ENCODE results near the gene SLC22A7. TPM values are rescaled to one million over a fixed set of nuclear protein-coding genes. Genes with fewer than 3 reads are reported as not detected.

The SLC22A7 gene
- total RNA-seq, 1 experiment from 2014 or later = not detected

GRCh38 chr6:43271944-43272343 is 26.1 kb upstream of the SLC22A7 start:
- H3K4me3 ChIP-seq = no peak overlapping the region
- H3K9me3 ChIP-seq (replicated peaks) = no peaks in the 10 kb centered on the region
- H3K27ac ChIP-seq = no peak overlapping the region
- H3K36me3 ChIP-seq = no peaks in the 10 kb centered on the region
- peaks cover 20% of the 10 kb centered on the region for H3K4me1 ChIP-seq (replicated peaks)
- H3K27me3 ChIP-seq (replicated peaks) = peaks cover 21% of the 10 kb centered on the region
- no peak for DNase-seq (ENCODE audit: low read depth in 1 of 2, low spot score in 2 of 2)

- Histone ChIP-seq H3K4me1 (replicated peaks) (peaks cover 29% of the 10 kb centered on the region), H3K9me3 (replicated peaks) (no peaks in the 10 kb centered on the region), H3K4me3 (no peak overlapping the region), H3K36me3 (no peaks in the 10 kb centered on the region), H3K27me3 (replicated peaks) (peaks cover 21% of the 10 kb centered on the region), H3K27ac (no peak overlapping the region)
- DNase-seq (ENCODE audit: low read depth in 1 of 2, low spot score in 2 of 2) = no peak
Measured at GRCh38 chr6:43273707-43274106, 24.4 kb upstream of the SLC22A7 start.

- Histone ChIP-seq H3K27ac (no peak overlapping the region), H3K4me3 (no peak overlapping the region), H3K4me1 (replicated peaks) (peaks cover 27% of the 10 kb centered on the region), H3K27me3 (replicated peaks) (peaks cover 21% of the 10 kb centered on the region), H3K9me3 (replicated peaks) (no peaks in the 10 kb centered on the region), H3K36me3 (no peaks in the 10 kb centered on the region)
- no peak for DNase-seq (ENCODE audit: low read depth in 1 of 2, low spot score in 2 of 2)
Measured at GRCh38 chr6:43274127-43274915, 23.7 kb upstream of the SLC22A7 start.

DNA sequence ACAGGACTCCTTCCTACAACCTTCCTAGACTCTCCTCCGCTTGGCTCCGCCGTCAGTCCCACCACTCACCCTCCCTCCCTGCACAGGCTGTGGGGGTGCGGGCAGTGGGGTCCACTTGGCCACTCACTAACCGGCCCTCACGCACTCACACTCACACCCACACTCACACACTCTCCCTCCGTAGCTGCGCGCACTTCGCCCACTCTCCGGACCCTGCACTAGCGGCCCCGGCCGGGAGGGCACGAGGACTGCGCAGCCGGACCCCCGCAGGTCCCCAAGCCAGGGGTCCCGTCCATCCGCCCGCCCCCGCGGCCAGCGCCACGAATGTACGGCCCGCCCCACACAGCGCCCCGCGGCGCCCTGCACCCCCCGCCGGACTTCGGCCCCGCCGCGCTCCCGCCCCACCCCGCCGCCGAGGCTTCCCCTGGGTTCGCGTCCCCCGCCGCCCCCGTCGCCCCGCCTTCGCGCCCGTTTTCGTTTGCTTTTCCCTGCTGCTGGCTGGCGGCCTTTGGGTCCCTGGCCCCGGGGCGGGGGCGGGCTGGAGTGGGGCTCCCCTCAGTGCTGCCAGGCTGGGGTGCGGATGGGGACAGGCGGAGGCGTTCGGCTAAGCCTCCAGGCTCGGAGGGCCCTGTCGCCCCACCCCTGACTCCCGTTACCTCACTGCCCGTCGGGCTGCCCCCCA is 23.0 kb upstream of the SLC22A7 start:
- Histone ChIP-seq H3K4me3 (no peak overlapping the region), H3K9me3 (replicated peaks) (no peaks in the 10 kb centered on the region), H3K4me1 (replicated peaks) (peaks cover 19% of the 10 kb centered on the region), H3K36me3 (no peaks in the 10 kb centered on the region), H3K27me3 (replicated peaks) (peaks cover 21% of the 10 kb centered on the region), H3K27ac (no peak overlapping the region)
- DNase-seq (ENCODE audit: low read depth in 1 of 2, low spot score in 2 of 2) = no peak

DNA sequence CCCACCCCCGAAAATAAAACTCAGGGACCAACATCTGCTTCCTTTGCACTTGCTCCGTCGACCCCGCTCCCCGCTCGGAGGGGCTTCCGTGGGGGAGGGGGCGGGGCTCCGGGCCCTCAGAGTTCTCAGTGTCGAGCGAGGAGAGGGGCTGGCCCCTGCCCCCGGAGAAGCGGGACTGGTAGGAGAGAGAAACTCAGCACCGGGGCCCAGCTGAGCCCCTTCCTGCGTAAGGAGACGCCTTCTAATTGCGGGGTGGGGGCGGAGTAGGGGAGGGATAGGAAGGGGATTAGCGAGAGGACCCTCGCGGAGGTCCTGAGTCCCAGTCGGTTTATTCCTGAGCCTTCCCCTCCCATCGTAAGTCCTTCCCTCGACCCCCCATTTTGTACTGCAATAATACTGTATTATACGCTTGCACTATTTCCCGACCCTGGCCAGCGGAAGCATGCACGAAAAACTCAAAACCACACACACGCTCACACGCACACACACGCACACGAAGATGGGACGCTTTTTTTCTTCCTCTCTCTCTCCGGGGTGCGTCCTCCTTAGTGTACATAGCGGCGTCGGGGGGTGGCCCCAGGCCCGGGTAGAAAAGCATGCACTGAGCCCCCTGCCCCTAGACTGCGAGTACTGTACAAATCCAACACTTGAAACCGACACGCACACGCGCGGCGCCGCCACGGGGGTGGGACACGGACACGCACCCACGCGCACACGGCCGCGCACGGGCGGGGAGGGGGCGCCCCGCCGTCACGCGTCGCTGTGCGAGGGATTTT is 22.1 kb upstream of the SLC22A7 start:
- no peaks in the 10 kb centered on the region for H3K9me3 ChIP-seq (replicated peaks)
- H3K4me1 ChIP-seq (replicated peaks) = peaks cover 16% of the 10 kb centered on the region
- no peak overlapping the region for H3K27ac ChIP-seq
- H3K4me3 ChIP-seq = no peak overlapping the region
- H3K27me3 ChIP-seq (replicated peaks) = peaks cover 24% of the 10 kb centered on the region
- no peak for DNase-seq (ENCODE audit: low read depth in 1 of 2, low spot score in 2 of 2)
- no peaks in the 10 kb centered on the region for H3K36me3 ChIP-seq

GRCh38 chr6:43276577-43277305 is 21.3 kb upstream of the SLC22A7 start:
- Histone ChIP-seq H3K27ac (no peak overlapping the region), H3K9me3 (replicated peaks) (no peaks in the 10 kb centered on the region), H3K4me3 (no peak overlapping the region), H3K4me1 (replicated peaks) (peaks cover 16% of the 10 kb centered on the region), H3K36me3 (no peaks in the 10 kb centered on the region), H3K27me3 (replicated peaks) (peaks cover 24% of the 10 kb centered on the region)
- no peak for DNase-seq (ENCODE audit: low read depth in 1 of 2, low spot score in 2 of 2)

GRCh38 chr6:43277306-43277642 is 20.8 kb upstream of the SLC22A7 start:
- Histone ChIP-seq H3K27me3 (replicated peaks) (peaks cover 29% of the 10 kb centered on the region), H3K27ac (no peak overlapping the region), H3K36me3 (no peaks in the 10 kb centered on the region), H3K4me3 (no peak overlapping the region), H3K4me1 (replicated peaks) (peaks cover 16% of the 10 kb centered on the region), H3K9me3 (replicated peaks) (no peaks in the 10 kb centered on the region)
- no peak for DNase-seq (ENCODE audit: low read depth in 1 of 2, low spot score in 2 of 2)

- Histone ChIP-seq H3K27me3 (replicated peaks) (peaks cover 34% of the 10 kb centered on the region), H3K4me3 (no peak overlapping the region), H3K4me1 (replicated peaks) (peaks cover 16% of the 10 kb centered on the region), H3K36me3 (no peaks in the 10 kb centered on the region), H3K27ac (peak overlapping the region; percentile 55), H3K9me3 (replicated peaks) (no peaks in the 10 kb centered on the region)
- peak in 1 of 2 experiments; percentile 38 for DNase-seq (ENCODE audit: low read depth in 1 of 2, low spot score in 2 of 2)
Measured at GRCh38 chr6:43277643-43278523, 20.2 kb upstream of the SLC22A7 start.

GRCh38 chr6:43278524-43279078 is 19.5 kb upstream of the SLC22A7 start:
- DNase-seq (ENCODE audit: low read depth in 1 of 2, low spot score in 2 of 2) = peak in 1 of 2 experiments; percentile 48

DNA sequence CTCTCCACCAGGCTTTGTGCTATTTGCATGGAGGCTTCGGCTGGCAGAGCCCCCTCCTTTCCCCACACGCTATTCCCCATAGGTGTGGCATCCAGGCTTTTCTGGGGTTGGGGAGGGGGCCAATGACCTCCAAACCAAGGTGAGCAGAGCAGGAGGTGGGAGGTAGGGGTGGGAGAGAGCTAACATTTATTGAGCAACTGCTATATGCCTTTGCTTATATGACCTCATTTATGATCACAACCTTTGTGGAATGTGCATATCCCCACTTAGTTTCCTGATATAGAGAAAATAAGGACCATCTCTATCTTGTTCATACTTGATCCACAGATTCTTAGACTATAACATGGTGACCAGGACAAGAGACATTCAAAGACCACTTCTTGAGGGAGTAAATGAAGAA is 17.8 kb upstream of the SLC22A7 start:
- no peaks in the 10 kb centered on the region for H3K36me3 ChIP-seq
- peaks cover 16% of the 10 kb centered on the region for H3K4me1 ChIP-seq (replicated peaks)
- H3K27me3 ChIP-seq (replicated peaks) = peaks cover 32% of the 10 kb centered on the region
- no peak overlapping the region for H3K4me3 ChIP-seq
- no peak for DNase-seq (ENCODE audit: low read depth in 1 of 2, low spot score in 2 of 2)
- H3K27ac ChIP-seq = no peak overlapping the region
- no peaks in the 10 kb centered on the region for H3K9me3 ChIP-seq (replicated peaks)

More at GRCh38 chr6:43278524-43279078, 19.5 kb upstream of the SLC22A7 start:
- Histone ChIP-seq H3K4me1 (replicated peaks) (peaks cover 16% of the 10 kb centered on the region), H3K9me3 (replicated peaks) (no peaks in the 10 kb centered on the region), H3K36me3 (no peaks in the 10 kb centered on the region), H3K27ac (peak overlapping the region; percentile 55), H3K4me3 (no peak overlapping the region), H3K27me3 (replicated peaks) (peaks cover 30% of the 10 kb centered on the region)

DNA sequence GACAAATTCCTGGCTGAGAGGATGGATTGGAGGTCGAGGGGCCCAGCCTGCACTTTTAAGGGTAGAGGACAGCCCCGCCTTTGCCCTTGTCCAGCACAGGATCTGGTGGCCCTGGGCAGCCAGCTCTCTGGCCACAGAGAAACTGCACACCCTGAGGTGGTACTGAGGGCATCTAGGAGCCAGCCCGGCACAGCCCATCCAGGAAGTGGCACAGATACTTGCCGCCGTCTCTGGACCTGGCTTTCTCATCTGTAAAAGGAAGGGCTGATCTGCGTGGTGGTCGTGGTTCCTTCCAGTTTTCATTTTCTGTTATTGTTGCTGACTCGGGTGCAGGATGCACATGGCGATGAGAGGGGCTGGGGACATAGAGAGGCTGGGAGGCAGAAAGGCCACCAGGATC is 16.0 kb upstream of the SLC22A7 start:
- H3K9me3 ChIP-seq (replicated peaks) = no peaks in the 10 kb centered on the region
- no peak overlapping the region for H3K27ac ChIP-seq
- no peaks in the 10 kb centered on the region for H3K36me3 ChIP-seq
- no peak overlapping the region for H3K4me3 ChIP-seq
- H3K4me1 ChIP-seq (replicated peaks) = peaks cover 16% of the 10 kb centered on the region
- peaks cover 41% of the 10 kb centered on the region for H3K27me3 ChIP-seq (replicated peaks)
- DNase-seq (ENCODE audit: low read depth in 1 of 2, low spot score in 2 of 2) = no peak

- no peak for DNase-seq (ENCODE audit: low read depth in 1 of 2, low spot score in 2 of 2)
Measured at GRCh38 chr6:43282636-43283513, 15.2 kb upstream of the SLC22A7 start.

More at GRCh38 chr6:43282636-43283513, 15.2 kb upstream of the SLC22A7 start:
- Histone ChIP-seq H3K36me3 (no peaks in the 10 kb centered on the region), H3K27me3 (replicated peaks) (peaks cover 41% of the 10 kb centered on the region), H3K4me3 (no peak overlapping the region), H3K27ac (no peak overlapping the region), H3K9me3 (replicated peaks) (no peaks in the 10 kb centered on the region), H3K4me1 (replicated peaks) (peaks cover 13% of the 10 kb centered on the region)
